Left lung (tissue), 10 donors: ENCODE measurements around the gene PAX3. TPM values are rescaled to one million over a fixed set of nuclear protein-coding genes. Genes with fewer than 3 reads are reported as not detected.
"Not testable (repeated sequence)": the region's sequence is repeated elsewhere in the genome, so short reads cannot be mapped to it uniquely, and the experiment has no call there.

Experiments
- ATAC-seq: fragments of 200-7000 bp; cut with Tn5 transposase; one replicate; pipeline ENCODE4 v1.9.1; 2020; ENCODE audit warnings: moderate library complexity
- DNase-seq, 4 donors: peaks; one replicate each; pipeline ENCODE4 v3.0.0-alpha.2; 2013 to 2020
- H3K27ac ChIP-seq, 2 donors: fragments of 200-600 bp; sonication (generic) in 1 of 2; one replicate each; pipeline versions ENCODE4 v1.5.0 to v1.8.0; 2020 to 2021
- H3K27me3 ChIP-seq, 2 donors: fragments of 200-600 bp; sonication (generic) in 1 of 2; one replicate each; pipeline versions ENCODE4 v1.5.0 to v1.8.0; 2020 to 2021
- H3K36me3 ChIP-seq, 2 donors: fragments of 200-600 bp; sonication (generic) in 1 of 2; one replicate each; pipeline versions ENCODE4 v1.5.0 to v1.8.0; 2020 to 2021
- H3K4me1 ChIP-seq, 2 donors: fragments of 200-600 bp; one replicate each; pipeline ENCODE4 v1.8.0; 2021
- H3K4me3 ChIP-seq, 2 donors: fragments of 200-600 bp; sonication (generic) in 1 of 2; one replicate each; pipeline versions ENCODE4 v1.5.0 to v1.8.0; 2020 to 2021; ENCODE audit warnings: mild to moderate bottlenecking in 1 of 2
- H3K9me3 ChIP-seq, 2 donors: fragments of 200-600 bp; sonication (generic) in 1 of 2; one replicate each; pipeline versions ENCODE4 v1.5.0 to v1.8.0; 2020 to 2021
- CTCF ChIP-seq, 2 donors: fragments of 200-600 bp; sonication (generic) in 1 of 2; IDR thresholded peaks; one replicate each; pipeline versions ENCODE4 v1.5.0 to v1.8.0; 2021; ENCODE audit warnings: antibody characterized with exemption in 2 of 2
- intact Hi-C, 2 donors: fragments of 100-400 bp; cut with DNase I; formaldehyde crosslinking; loops; one replicate each; pipeline versions ENCODE4 v1.11.2 to v1.14.2; 2022
- polyA plus RNA-seq, 6 donors: library from polyadenylated mRNA; unstranded; fragments of 120-200 nt; gene quantifications; one replicate each; pipeline ENCODE4 v1.2.1, GENCODE V29; 2013; ENCODE audit not compliant: insufficient read length in 6 of 6
- total RNA-seq, 2 donors: library from RNA; stranded (reverse); fragmentation: NEBNext Ultra II Directional; extraction: Animal tissue kit (Norgen Biotek cat#: 25700); gene quantifications; one replicate each; pipeline ENCODE4 v1.2.1, GENCODE V29; 2021
- donor health status: DM: no; HTN: yes; CAD: no.
- donor health status: DM: no; HTN: no; CAD: no.

The PAX3 gene
- total and polyA plus RNA-seq, 8 donors, result 0.13 to 0.20 (median 0.14) TPM; not detected in 5

GRCh38 chr2:222160125-222160524 is 138.7 kb downstream of the PAX3 start:
- no peak for DNase-seq
- no peaks in the 10 kb centered on the region for H3K4me1 ChIP-seq
- H3K4me3 ChIP-seq, result no peak overlapping the region
- TF ChIP-seq CTCF (IDR thresholded peaks at IDR 0.05), result no peak
- H3K36me3 ChIP-seq, result no peaks in the 10 kb centered on the region
- ATAC-seq, result no peak
- intact Hi-C loops, result no loop called here
- H3K27ac ChIP-seq, result no peak overlapping the region
- H3K9me3 ChIP-seq, result no peaks in the 10 kb centered on the region
- no peaks in the 10 kb centered on the region for H3K27me3 ChIP-seq

- ATAC-seq (no peak), DNase-seq (no peak)
- Histone ChIP-seq H3K4me3 (no peak overlapping the region), H3K27me3 (no peaks in the 10 kb centered on the region), H3K27ac (no peak overlapping the region), H3K4me1 (no peaks in the 10 kb centered on the region), H3K9me3 (no peaks in the 10 kb centered on the region), H3K36me3 (no peaks in the 10 kb centered on the region)
- TF ChIP-seq CTCF (IDR thresholded peaks at IDR 0.05), result no peak
- intact Hi-C loops, result no loop called here
These were observed 139.6 kb downstream of the PAX3 start for GRCh38 chr2:222159221-222159620.

- H3K27me3 ChIP-seq, intact Hi-C loops, H3K4me3 ChIP-seq, H3K4me1 ChIP-seq, H3K9me3 ChIP-seq, H3K27ac ChIP-seq, ATAC-seq, DNase-seq, H3K36me3 ChIP-seq: not testable (repeated sequence)
These were observed 143.7 kb downstream of the PAX3 start for GRCh38 chr2:222155003-222155664.

Other genes starting within 250 kb of the PAX3 start
- gene SGPP2, start 125.5 kb upstream of the PAX3 start, total RNA-seq, result 10 to 100 TPM; 28.2 to 31.2 TPM
- gene SGPP2, start 125.5 kb upstream of the PAX3 start, polyA plus RNA-seq, result 1 to 10 TPM; 2.2 to 6.6 (median 5.4) TPM